Tongue (tissue), 2 donors: ENCODE results near the gene OR10P1. TPM values are rescaled to one million over a fixed set of nuclear protein-coding genes. Genes with fewer than 3 reads are reported as not detected.
"Not testable (repeated sequence)": the region's sequence is repeated elsewhere in the genome, so short reads cannot be mapped to it uniquely, and the experiment has no call there.

Experiments
- DNase-seq: peaks from one replicate; pipeline ENCODE4 v3.0.0-alpha.2; 2015
- total RNA-seq: library from RNA; depleted of rRNA; stranded (reverse); fragments of >200 nt; gene quantifications from one replicate; pipeline ENCODE4 v1.2.3, GENCODE V29; 2014

OR10P1 gene
- not detected for total RNA-seq

GRCh38 chr12:55636853-55637252 is at the start of gene OR10P1:
Gene OR10P1 (plus strand): TSS chr12:55636892. CDS start chr12:55636892, 0 bp downstream.
- no peak for DNase-seq

GRCh38 chr12:55590152-55590551 is 46.5 kb upstream of the OR10P1 start:
- DNase-seq: not testable (repeated sequence)

GRCh38 chr12:55607821-55608594 is 28.7 kb upstream of the OR10P1 start:
- DNase-seq: no peak

- no peak for DNase-seq
Observed at GRCh38 chr12:55610598-55610997, 26.1 kb upstream of the OR10P1 start.

- DNase-seq: no peak
Observed at GRCh38 chr12:55612646-55613045, 24.0 kb upstream of the OR10P1 start.

GRCh38 chr12:55614764-55615163 is 21.9 kb upstream of the OR10P1 start:
- no peak for DNase-seq

GRCh38 chr12:55619354-55620138 is 17.1 kb upstream of the OR10P1 start:
- DNase-seq: peak; percentile 96

- no peak for DNase-seq
Observed at GRCh38 chr12:55624056-55624455, 12.6 kb upstream of the OR10P1 start.

GRCh38 chr12:55626154-55626553 is 10.5 kb upstream of the OR10P1 start:
- no peak for DNase-seq

GRCh38 chr12:55629058-55629841 is 7.4 kb upstream of the OR10P1 start:
- DNase-seq: no peak

- DNase-seq: no peak
Observed at GRCh38 chr12:55631056-55631455, 5.6 kb upstream of the OR10P1 start.

- no peak for DNase-seq
Observed at GRCh38 chr12:55631733-55632132, 5.0 kb upstream of the OR10P1 start.

GRCh38 chr12:55633151-55633550 is 3.5 kb upstream of the OR10P1 start:
- no peak for DNase-seq

- DNase-seq: no peak
Observed at GRCh38 chr12:55636116-55636655, 506 bp upstream of the OR10P1 start.

GRCh38 chr12:55637467-55637866 is 775 bp downstream of the OR10P1 start:
- no peak for DNase-seq

- DNase-seq: no peak
Observed at GRCh38 chr12:55641595-55641994, 4.9 kb downstream of the OR10P1 start.

GRCh38 chr12:55642267-55642666 is 5.6 kb downstream of the OR10P1 start:
- no peak for DNase-seq

GRCh38 chr12:55642669-55643068 is 6.0 kb downstream of the OR10P1 start:
- no peak for DNase-seq

- DNase-seq: no peak
Observed at GRCh38 chr12:55644591-55644990, 7.9 kb downstream of the OR10P1 start.

- DNase-seq: no peak
Observed at GRCh38 chr12:55647027-55647426, 10.3 kb downstream of the OR10P1 start.

GRCh38 chr12:55650620-55651298 is 14.1 kb downstream of the OR10P1 start:
- not testable (repeated sequence) for DNase-seq

GRCh38 chr12:55651299-55651683 is 14.6 kb downstream of the OR10P1 start:
- DNase-seq: no peak
